C4-2B (cell line): ENCODE data around the gene CAMK1G.

Experiments
- H3K27ac ChIP-seq: fragments of 450-650 bp; 2 replicates; pipeline ENCODE4 v1.5.1; 2017
- CTCF ChIP-seq: fragments of 450-650 bp; conservative IDR thresholded peaks from 2 replicates; pipeline ENCODE4 v1.5.1; 2017; ENCODE audit warnings: mild to moderate bottlenecking
- ZFX ChIP-seq: fragments of 450-650 bp; IDR thresholded peaks from 2 replicates; pipeline ENCODE4 v1.6.1; 2017

Gene CAMK1G

GRCh38 chr1:209611771-209612570 lies 28.5 kb downstream of the CAMK1G start:
- TF ChIP-seq CTCF = no peak; the same call in 1 of the 2 replicates
- TF ChIP-seq ZFX = no peak
- no peak overlapping the region for H3K27ac ChIP-seq

GRCh38 chr1:209612646-209613399 lies 29.3 kb downstream of the CAMK1G start:
- TF ChIP-seq ZFX (no peak), CTCF (no peak)
- no peak overlapping the region for H3K27ac ChIP-seq

- no peak overlapping the region for H3K27ac ChIP-seq
- TF ChIP-seq CTCF (no peak), ZFX (no peak)
Measured at GRCh38 chr1:209613400-209614150, 30.1 kb downstream of the CAMK1G start.

- TF ChIP-seq CTCF = no peak
- TF ChIP-seq ZFX = no peak
- H3K27ac ChIP-seq = no peak overlapping the region
Measured at GRCh38 chr1:209614151-209614420, 30.6 kb downstream of the CAMK1G start.

GRCh38 chr1:209614906-209615305 lies 31.4 kb downstream of the CAMK1G start:
- TF ChIP-seq CTCF (no peak), ZFX (no peak)

GRCh38 chr1:209616366-209617046 lies 33.0 kb downstream of the CAMK1G start:
- H3K27ac ChIP-seq = no peak overlapping the region
- no peak for TF ChIP-seq ZFX
- TF ChIP-seq CTCF = no peak

More at GRCh38 chr1:209614906-209615305, 31.4 kb downstream of the CAMK1G start:
- no peak overlapping the region for H3K27ac ChIP-seq
